Fibroblast of the aortic adventitia (primary cell): ENCODE measurements around the gene CD276. TPM values are rescaled to one million over a fixed set of nuclear protein-coding genes. Genes with fewer than 3 reads are reported as not detected.

Source experiments
- DNase-seq: peaks from one replicate; pipeline ENCODE4 v3.0.0-alpha.2; 2010; ENCODE audit warnings: low read depth
- H3K4me3 ChIP-seq: 2 replicates; pipeline ENCODE4 v1.5.1; 2011; ENCODE audit warnings: low read depth, mild to moderate bottlenecking, control low read depth, low read length, moderate library complexity
- total RNA-seq: library from RNA; depleted of rRNA; stranded (reverse); fragments of >200 nt; gene quantifications from 2 replicates; pipeline ENCODE4 v1.2.3, GENCODE V29; 2012; ENCODE audit warnings: low replicate concordance
- TF ChIP-seq, protein P1 (sequence below): IDR thresholded peaks from 2 replicates; pipeline ENCODE4 v1.5.1; 2011; ENCODE audit warnings: mild to moderate bottlenecking, low read length, control low read depth, inconsistent platforms; ENCODE audit not compliant: insufficient read depth

CD276 gene
- total RNA-seq, 1 donor: 87.3 TPM

DNA sequence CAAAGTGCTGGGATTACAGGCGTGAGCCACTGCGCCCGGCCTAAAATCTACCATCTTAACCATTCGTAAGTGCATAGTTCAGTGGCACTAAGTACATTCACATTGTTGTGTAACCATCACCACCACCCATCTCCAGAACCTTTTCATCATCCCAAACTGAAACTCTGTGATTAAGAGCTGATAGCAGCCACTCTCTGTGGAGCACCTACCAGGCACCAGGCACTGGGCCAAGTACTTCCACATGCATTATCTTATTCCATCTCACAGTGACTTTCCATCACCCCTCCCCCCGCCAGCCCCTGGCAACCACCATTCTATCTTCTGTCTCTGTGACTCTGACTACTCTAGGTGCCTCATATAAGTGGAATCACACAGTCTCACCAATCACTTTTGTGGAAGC lies 71.3 kb downstream of the CD276 start:
- DNase-seq: no peak
- TF ChIP-seq, protein P1, sequence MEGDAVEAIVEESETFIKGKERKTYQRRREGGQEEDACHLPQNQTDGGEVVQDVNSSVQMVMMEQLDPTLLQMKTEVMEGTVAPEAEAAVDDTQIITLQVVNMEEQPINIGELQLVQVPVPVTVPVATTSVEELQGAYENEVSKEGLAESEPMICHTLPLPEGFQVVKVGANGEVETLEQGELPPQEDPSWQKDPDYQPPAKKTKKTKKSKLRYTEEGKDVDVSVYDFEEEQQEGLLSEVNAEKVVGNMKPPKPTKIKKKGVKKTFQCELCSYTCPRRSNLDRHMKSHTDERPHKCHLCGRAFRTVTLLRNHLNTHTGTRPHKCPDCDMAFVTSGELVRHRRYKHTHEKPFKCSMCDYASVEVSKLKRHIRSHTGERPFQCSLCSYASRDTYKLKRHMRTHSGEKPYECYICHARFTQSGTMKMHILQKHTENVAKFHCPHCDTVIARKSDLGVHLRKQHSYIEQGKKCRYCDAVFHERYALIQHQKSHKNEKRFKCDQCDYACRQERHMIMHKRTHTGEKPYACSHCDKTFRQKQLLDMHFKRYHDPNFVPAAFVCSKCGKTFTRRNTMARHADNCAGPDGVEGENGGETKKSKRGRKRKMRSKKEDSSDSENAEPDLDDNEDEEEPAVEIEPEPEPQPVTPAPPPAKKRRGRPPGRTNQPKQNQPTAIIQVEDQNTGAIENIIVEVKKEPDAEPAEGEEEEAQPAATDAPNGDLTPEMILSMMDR: no peak
- no peak overlapping the region for H3K4me3 ChIP-seq

- H3K4me3 ChIP-seq: no peak overlapping the region
- DNase-seq: no peak
- TF ChIP-seq, protein P1: no peak
These were observed 71.8 kb downstream of the CD276 start for GRCh38 chr15:73755946-73756345.

DNA sequence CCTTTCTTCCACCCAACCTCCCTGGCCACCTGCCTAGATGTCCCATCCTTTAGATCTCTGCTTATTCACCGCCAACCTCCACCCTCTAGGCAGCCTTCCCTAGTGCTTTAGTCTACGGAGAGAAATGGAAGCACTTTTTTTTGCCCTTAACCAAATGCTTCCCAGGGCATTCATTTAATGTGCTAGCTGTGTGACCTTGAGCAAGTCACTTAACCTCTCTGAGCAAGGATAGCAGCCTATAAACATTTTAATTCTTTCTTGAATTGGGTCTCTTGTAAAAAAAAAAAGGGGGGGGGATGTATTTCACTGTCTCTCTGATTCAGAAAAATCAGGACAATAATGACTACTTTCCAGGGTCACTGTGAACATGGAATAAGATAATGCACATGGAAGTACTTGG lies 72.2 kb downstream of the CD276 start:
- TF ChIP-seq, protein P1: no peak
- no peak for DNase-seq
- no peak overlapping the region for H3K4me3 ChIP-seq

GRCh38 chr15:73756947-73757513 lies 72.8 kb downstream of the CD276 start:
- TF ChIP-seq, protein P1: no peak
- no peak for DNase-seq
- H3K4me3 ChIP-seq: no peak overlapping the region

- TF ChIP-seq, protein P1: no peak
- no peak for DNase-seq
- no peak overlapping the region for H3K4me3 ChIP-seq
These were observed 73.4 kb downstream of the CD276 start for GRCh38 chr15:73757571-73757970.

- DNase-seq: no peak
- TF ChIP-seq, protein P1: no peak
- H3K4me3 ChIP-seq: no peak overlapping the region
These were observed 74.3 kb downstream of the CD276 start for GRCh38 chr15:73758461-73758860.
